ENCODE results near the gene APBB1IP.

Gene APBB1IP

DNA sequence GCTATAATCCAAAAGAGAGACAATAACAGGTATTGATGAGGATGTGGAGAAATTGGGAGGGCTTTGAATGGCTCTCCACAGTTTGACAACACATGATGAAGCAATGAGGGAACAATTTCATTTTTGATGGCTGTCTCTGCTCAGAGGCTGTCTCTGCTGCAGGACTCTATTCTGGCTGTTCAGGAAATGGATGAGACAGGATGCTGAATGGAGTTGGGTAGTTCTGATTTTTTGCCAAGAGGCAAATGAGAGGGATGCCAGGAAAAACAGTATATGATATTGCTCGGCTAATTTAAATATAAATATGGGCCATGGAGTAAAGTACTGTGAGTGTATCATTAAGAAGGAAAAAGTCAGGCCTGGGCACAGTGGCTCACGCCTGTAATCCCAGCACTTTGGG is 16.8 kb downstream of the APBB1IP start:
- Histone ChIP-seq H3K18ac (ENCODE audit: low read length) (no peak overlapping the region), H2AK5ac (ENCODE audit: low read depth, low read length) (no peak overlapping the region), H3K4ac (ENCODE audit: low read length) (no peak overlapping the region), H2BK120ac (ENCODE audit: low read depth, low read length) (no peak overlapping the region), H3K23ac (ENCODE audit: low read depth, low read length, poor library complexity) (no peak overlapping the region), H3K4me1 (ENCODE audit: control insufficient read depth in 2 of 2, insufficient read depth in 1 of 2, low read depth in 1 of 2, low read length in 2 of 2) (no peaks in the 10 kb centered on the region), H4K91ac (ENCODE audit: low read depth, low read length, poor library complexity) (no peak overlapping the region), H3K27me3 (ENCODE audit: control insufficient read depth in 3 of 3, insufficient read depth in 3 of 3, low read depth in 1 of 3, low read length in 3 of 3) (no peaks in the 10 kb centered on the region), H3K79me1 (ENCODE audit: low read depth, low read length) (no peaks in the 10 kb centered on the region), H3K4me3 (ENCODE audit: low read length in 2 of 2) (no peak overlapping the region), H3K4me2 (ENCODE audit: insufficient read depth, low read length, poor library complexity, severe bottlenecking) (no peak overlapping the region), H3K9ac (ENCODE audit: low read depth, low read length, poor library complexity) (no peak overlapping the region), H2AFZ (ENCODE audit: low read length) (no peak overlapping the region), H4K8ac (ENCODE audit: low read depth, low read length) (no peak overlapping the region), H3K9me3 (replicated peaks in 1 of 2; ENCODE audit: control insufficient read depth in 2 of 2, insufficient read depth in 1 of 2, low read depth in 1 of 2, low read length in 2 of 2) (peaks cover 0 to 2% of the 10 kb centered on the region in 2 donors), H2BK12ac (ENCODE audit: low read length) (no peak overlapping the region), H2BK15ac (ENCODE audit: low read length) (no peak overlapping the region), H2BK5ac (ENCODE audit: low read length) (no peak overlapping the region), H3K27ac (replicated peaks; ENCODE audit: low read length) (no peak overlapping the region), H3K36me3 (replicated peaks in 1 of 2; ENCODE audit: control insufficient read depth in 2 of 2, insufficient read depth in 2 of 2, low read length in 2 of 2) (no peaks in the 10 kb centered on the region), H3K14ac (ENCODE audit: low read length) (no peak overlapping the region)
- no CpG with 5 or more reads among the region's 2 CpGs for WGBS, 2 donors (ENCODE audit: extremely low coverage in 2 of 2, insufficient read length in 2 of 2, insufficient replicate concordance in 1 of 2)
- no peak for DNase-seq (ENCODE audit: low spot score)

DNA sequence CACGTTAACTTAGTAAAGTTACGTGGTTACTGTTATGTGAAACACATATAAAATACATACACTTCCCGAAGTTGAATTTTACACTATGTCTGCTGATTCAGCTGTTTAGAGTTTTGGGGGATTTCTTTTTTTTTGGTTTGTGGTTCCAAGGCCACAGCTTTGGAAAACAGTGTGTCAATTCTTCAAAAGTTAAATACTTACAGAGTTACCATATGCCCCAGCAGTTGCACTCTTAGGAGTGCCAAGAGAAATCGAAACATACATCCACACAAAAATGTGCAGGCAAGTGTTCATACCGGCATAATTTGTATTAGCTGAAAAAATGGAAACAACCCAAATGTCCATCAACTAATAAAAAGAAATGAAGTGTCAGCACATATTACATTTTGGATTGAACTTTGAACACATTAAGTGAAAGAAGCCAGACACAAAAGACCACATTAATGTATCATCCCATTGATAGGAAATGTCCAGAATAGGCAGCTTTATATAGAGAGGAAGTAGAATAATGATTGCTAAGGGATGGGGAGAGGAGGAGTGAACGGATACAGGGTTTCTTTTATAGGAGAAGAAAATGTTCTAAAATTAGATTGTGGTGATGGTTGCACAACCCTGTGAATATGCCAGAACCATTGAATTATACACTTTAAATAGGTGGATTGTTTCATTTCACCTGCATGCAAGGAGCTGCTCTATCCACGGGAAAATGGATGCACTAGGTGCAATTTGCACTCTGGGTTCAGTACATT is 17.6 kb downstream of the APBB1IP start:
- no peak for DNase-seq (ENCODE audit: low spot score)
- no peak overlapping the region for H3K23ac ChIP-seq (ENCODE audit: low read depth, low read length, poor library complexity)
- H3K36me3 ChIP-seq (replicated peaks in 1 of 2; ENCODE audit: control insufficient read depth in 2 of 2, insufficient read depth in 2 of 2, low read length in 2 of 2): no peaks in the 10 kb centered on the region
- no peak overlapping the region for H3K14ac ChIP-seq (ENCODE audit: low read length)
- no peak overlapping the region for H3K18ac ChIP-seq (ENCODE audit: low read length)
- H3K9ac ChIP-seq (ENCODE audit: low read depth, low read length, poor library complexity): no peak overlapping the region
- H2BK120ac ChIP-seq (ENCODE audit: low read depth, low read length): no peak overlapping the region
- no peak overlapping the region for H2BK12ac ChIP-seq (ENCODE audit: low read length)
- WGBS, 2 donors (ENCODE audit: extremely low coverage in 2 of 2, insufficient read length in 2 of 2, insufficient replicate concordance in 1 of 2): 100% methylated on average over 1 of the region's 7 CpGs; no CpG with 5 or more reads in 1 of the 2 donors
- H3K27me3 ChIP-seq (ENCODE audit: control insufficient read depth in 3 of 3, insufficient read depth in 3 of 3, low read depth in 1 of 3, low read length in 3 of 3): no peaks in the 10 kb centered on the region
- no peaks in the 10 kb centered on the region for H3K4me1 ChIP-seq (ENCODE audit: control insufficient read depth in 2 of 2, insufficient read depth in 1 of 2, low read depth in 1 of 2, low read length in 2 of 2)
- H3K27ac ChIP-seq (replicated peaks; ENCODE audit: low read length): no peak overlapping the region
- no peak overlapping the region for H2BK15ac ChIP-seq (ENCODE audit: low read length)
- H3K4me2 ChIP-seq (ENCODE audit: insufficient read depth, low read length, poor library complexity, severe bottlenecking): no peak overlapping the region
- H3K9me3 ChIP-seq (replicated peaks in 1 of 2; ENCODE audit: control insufficient read depth in 2 of 2, insufficient read depth in 1 of 2, low read depth in 1 of 2, low read length in 2 of 2): peaks cover 0 to 2% of the 10 kb centered on the region in 2 donors
- H4K91ac ChIP-seq (ENCODE audit: low read depth, low read length, poor library complexity): no peak overlapping the region
- H3K4ac ChIP-seq (ENCODE audit: low read length): no peak overlapping the region
- no peak overlapping the region for H2AK5ac ChIP-seq (ENCODE audit: low read depth, low read length)
- H3K4me3 ChIP-seq (ENCODE audit: low read length in 2 of 2): no peak overlapping the region
- no peak overlapping the region for H2AFZ ChIP-seq (ENCODE audit: low read length)
- no peak overlapping the region for H4K8ac ChIP-seq (ENCODE audit: low read depth, low read length)
- no peak overlapping the region for H2BK5ac ChIP-seq (ENCODE audit: low read length)
- no peaks in the 10 kb centered on the region for H3K79me1 ChIP-seq (ENCODE audit: low read depth, low read length)

DNA sequence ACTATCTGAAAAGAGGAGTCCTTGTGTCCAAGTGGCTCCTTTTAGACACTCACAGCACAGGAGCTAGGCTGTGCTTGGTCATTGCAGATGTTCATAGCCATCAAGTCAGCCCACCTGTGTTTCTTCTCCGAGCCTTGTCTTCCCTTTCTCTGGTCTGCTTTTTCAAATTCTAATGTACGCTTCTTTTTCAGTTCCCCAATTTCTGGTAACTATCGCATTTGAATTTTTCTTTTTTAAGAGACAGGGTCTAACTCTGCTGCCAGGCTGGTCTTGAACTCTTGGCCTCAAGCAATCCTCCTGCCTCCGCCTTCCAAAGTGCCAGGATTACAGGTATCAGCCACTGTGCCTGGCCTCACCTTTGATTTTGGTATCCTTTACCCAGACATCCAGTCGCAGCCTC is 18.9 kb downstream of the APBB1IP start:
- H2AK5ac ChIP-seq (ENCODE audit: low read depth, low read length): no peak overlapping the region
- no peak overlapping the region for H4K91ac ChIP-seq (ENCODE audit: low read depth, low read length, poor library complexity)
- no CpG with 5 or more reads among the region's 5 CpGs for WGBS, 2 donors (ENCODE audit: extremely low coverage in 2 of 2, insufficient read length in 2 of 2, insufficient replicate concordance in 1 of 2)
- no peak overlapping the region for H3K27ac ChIP-seq (replicated peaks; ENCODE audit: low read length)
- no peak overlapping the region for H3K4ac ChIP-seq (ENCODE audit: low read length)
- no peak overlapping the region for H3K4me2 ChIP-seq (ENCODE audit: insufficient read depth, low read length, poor library complexity, severe bottlenecking)
- no peak overlapping the region for H2BK15ac ChIP-seq (ENCODE audit: low read length)
- no peak overlapping the region for H3K18ac ChIP-seq (ENCODE audit: low read length)
- no peak overlapping the region for H2BK5ac ChIP-seq (ENCODE audit: low read length)
- H3K9me3 ChIP-seq (replicated peaks in 1 of 2; ENCODE audit: control insufficient read depth in 2 of 2, insufficient read depth in 1 of 2, low read depth in 1 of 2, low read length in 2 of 2): peaks cover 0 to 2% of the 10 kb centered on the region in 2 donors
- H3K9ac ChIP-seq (ENCODE audit: low read depth, low read length, poor library complexity): no peak overlapping the region
- H3K14ac ChIP-seq (ENCODE audit: low read length): no peak overlapping the region
- no peaks in the 10 kb centered on the region for H3K27me3 ChIP-seq (ENCODE audit: control insufficient read depth in 3 of 3, insufficient read depth in 3 of 3, low read depth in 1 of 3, low read length in 3 of 3)
- H3K23ac ChIP-seq (ENCODE audit: low read depth, low read length, poor library complexity): no peak overlapping the region
- no peak overlapping the region for H2BK120ac ChIP-seq (ENCODE audit: low read depth, low read length)
- no peaks in the 10 kb centered on the region for H3K79me1 ChIP-seq (ENCODE audit: low read depth, low read length)
- no peak for DNase-seq (ENCODE audit: low spot score)
- no peaks in the 10 kb centered on the region for H3K4me1 ChIP-seq (ENCODE audit: control insufficient read depth in 2 of 2, insufficient read depth in 1 of 2, low read depth in 1 of 2, low read length in 2 of 2)
- H2BK12ac ChIP-seq (ENCODE audit: low read length): no peak overlapping the region
- H2AFZ ChIP-seq (ENCODE audit: low read length): no peak overlapping the region
- no peak overlapping the region for H4K8ac ChIP-seq (ENCODE audit: low read depth, low read length)
- no peak overlapping the region for H3K4me3 ChIP-seq (ENCODE audit: low read length in 2 of 2)
- H3K36me3 ChIP-seq (replicated peaks in 1 of 2; ENCODE audit: control insufficient read depth in 2 of 2, insufficient read depth in 2 of 2, low read length in 2 of 2): no peaks in the 10 kb centered on the region

DNA sequence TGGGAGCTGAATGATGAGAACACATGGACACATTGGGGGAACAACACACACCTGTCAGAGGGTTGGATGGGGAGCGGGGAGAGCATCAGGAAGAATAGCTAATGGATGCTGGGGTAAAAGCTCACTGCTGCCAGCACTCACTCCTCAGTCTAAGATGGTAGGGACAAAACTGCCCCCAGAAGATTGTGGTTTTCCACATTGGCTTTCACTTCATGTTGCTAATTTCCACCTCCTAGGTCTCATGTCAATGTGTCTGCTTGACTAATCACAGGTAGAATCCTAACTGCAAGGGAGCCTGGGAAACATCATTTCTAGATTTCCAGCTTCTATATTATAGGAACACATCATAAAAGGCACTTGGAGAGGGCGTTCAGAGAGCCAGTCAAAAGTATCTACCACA is 22.6 kb downstream of the APBB1IP start:
- Histone ChIP-seq H3K18ac (ENCODE audit: low read length) (no peak overlapping the region), H3K23ac (ENCODE audit: low read depth, low read length, poor library complexity) (no peak overlapping the region), H3K4me3 (ENCODE audit: low read length in 2 of 2) (no peak overlapping the region), H3K36me3 (replicated peaks in 1 of 2; ENCODE audit: control insufficient read depth in 2 of 2, insufficient read depth in 2 of 2, low read length in 2 of 2) (no peaks in the 10 kb centered on the region), H2AK5ac (ENCODE audit: low read depth, low read length) (no peak overlapping the region), H4K91ac (ENCODE audit: low read depth, low read length, poor library complexity) (no peak overlapping the region), H2AFZ (ENCODE audit: low read length) (no peak overlapping the region), H4K8ac (ENCODE audit: low read depth, low read length) (no peak overlapping the region), H2BK5ac (ENCODE audit: low read length) (no peak overlapping the region), H3K4me2 (ENCODE audit: insufficient read depth, low read length, poor library complexity, severe bottlenecking) (no peak overlapping the region), H3K9ac (ENCODE audit: low read depth, low read length, poor library complexity) (no peak overlapping the region), H3K14ac (ENCODE audit: low read length) (no peak overlapping the region), H2BK12ac (ENCODE audit: low read length) (no peak overlapping the region), H3K4me1 (ENCODE audit: control insufficient read depth in 2 of 2, insufficient read depth in 1 of 2, low read depth in 1 of 2, low read length in 2 of 2) (no peaks in the 10 kb centered on the region), H2BK120ac (ENCODE audit: low read depth, low read length) (no peak overlapping the region), H3K27me3 (ENCODE audit: control insufficient read depth in 3 of 3, insufficient read depth in 3 of 3, low read depth in 1 of 3, low read length in 3 of 3) (no peaks in the 10 kb centered on the region), H3K27ac (replicated peaks; ENCODE audit: low read length) (no peak overlapping the region), H3K9me3 (replicated peaks in 1 of 2; ENCODE audit: control insufficient read depth in 2 of 2, insufficient read depth in 1 of 2, low read depth in 1 of 2, low read length in 2 of 2) (no peaks in the 10 kb centered on the region), H3K4ac (ENCODE audit: low read length) (no peak overlapping the region), H3K79me1 (ENCODE audit: low read depth, low read length) (no peaks in the 10 kb centered on the region), H2BK15ac (ENCODE audit: low read length) (no peak overlapping the region)
- whole genome bisulfite sequencing, 2 donors (ENCODE audit: extremely low coverage in 2 of 2, insufficient read length in 2 of 2, insufficient replicate concordance in 1 of 2): no CpG with 5 or more reads among the region's 2 CpGs
- DNase-seq (ENCODE audit: low spot score): no peak
